GM13977 (cell line): ENCODE data around the gene SCN3A.

Experiments
- DNase-seq: peaks from one replicate; pipeline ENCODE4 v3.0.0; 2012; ENCODE audit warnings: low spot score
- CTCF ChIP-seq: IDR thresholded peaks from 2 replicates; pipeline ENCODE4 v1.5.1; 2012; ENCODE audit warnings: mild to moderate bottlenecking, control low read depth; ENCODE audit not compliant: insufficient read depth; ENCODE audit errors: extremely low read depth, missing control alignments
- in situ Hi-C: fragments of 300-500 bp; cut with MboI; formaldehyde crosslinking; loops from one replicate; pipeline ENCODE4 v1.12.0; 2022; ENCODE audit warnings: low sequenced_read_pairs, low pct_unique_long_range_greater_than_20kb, mixed read lengths, inconsistent platforms; ENCODE audit not compliant: unreplicated experiment

SCN3A gene

GRCh38 chr2:165057308-165057707 lies 146.5 kb downstream of the SCN3A start:
- no peak for DNase-seq
- in situ Hi-C loops, result no loop called here
- TF ChIP-seq CTCF, result no peak

- no peak for DNase-seq
- no peak for TF ChIP-seq CTCF
- in situ Hi-C loops, result no loop called here
Observed at GRCh38 chr2:165056564-165056963, 147.3 kb downstream of the SCN3A start.

DNA sequence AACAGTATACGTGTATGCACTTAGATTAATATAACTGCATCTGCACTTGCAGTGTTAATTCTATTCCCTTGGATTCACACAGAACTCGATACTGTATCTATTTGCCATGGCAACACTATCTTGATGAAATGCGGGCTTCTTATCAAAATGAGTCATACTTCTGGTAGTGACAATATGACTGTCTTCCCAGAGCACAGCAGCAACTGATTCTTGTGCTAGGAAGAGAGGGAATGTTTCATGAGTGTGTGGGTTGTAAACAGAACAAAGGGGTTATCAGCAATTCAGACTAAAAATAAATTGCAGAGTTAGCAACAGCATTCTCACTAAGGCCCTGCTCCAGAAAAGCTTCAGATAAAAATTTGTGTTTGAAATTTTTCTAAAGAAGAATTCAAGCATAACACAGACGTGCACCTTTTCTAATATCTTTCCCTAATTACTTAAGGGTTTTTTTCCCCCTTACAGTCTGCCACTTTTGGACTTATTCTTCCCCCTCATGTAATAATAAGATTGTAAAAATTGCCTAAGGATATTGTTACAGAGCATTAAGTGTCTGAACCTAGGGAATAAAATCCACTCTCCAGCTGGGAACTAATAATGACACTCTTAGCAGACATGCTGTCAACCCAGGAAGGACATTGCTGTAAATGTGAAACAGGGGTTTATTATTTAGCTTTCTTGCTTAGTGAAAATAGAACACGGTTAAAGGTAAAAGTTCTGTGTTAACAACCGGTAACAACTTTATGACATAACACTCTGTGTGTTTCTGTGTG lies 148.6 kb downstream of the SCN3A start:
- TF ChIP-seq CTCF, result no peak
- in situ Hi-C loops, result no loop called here
- no peak for DNase-seq

GRCh38 chr2:165054652-165055051 lies 149.2 kb downstream of the SCN3A start:
- no peak for DNase-seq
- no peak for TF ChIP-seq CTCF
- in situ Hi-C loops, result no loop called here

DNA sequence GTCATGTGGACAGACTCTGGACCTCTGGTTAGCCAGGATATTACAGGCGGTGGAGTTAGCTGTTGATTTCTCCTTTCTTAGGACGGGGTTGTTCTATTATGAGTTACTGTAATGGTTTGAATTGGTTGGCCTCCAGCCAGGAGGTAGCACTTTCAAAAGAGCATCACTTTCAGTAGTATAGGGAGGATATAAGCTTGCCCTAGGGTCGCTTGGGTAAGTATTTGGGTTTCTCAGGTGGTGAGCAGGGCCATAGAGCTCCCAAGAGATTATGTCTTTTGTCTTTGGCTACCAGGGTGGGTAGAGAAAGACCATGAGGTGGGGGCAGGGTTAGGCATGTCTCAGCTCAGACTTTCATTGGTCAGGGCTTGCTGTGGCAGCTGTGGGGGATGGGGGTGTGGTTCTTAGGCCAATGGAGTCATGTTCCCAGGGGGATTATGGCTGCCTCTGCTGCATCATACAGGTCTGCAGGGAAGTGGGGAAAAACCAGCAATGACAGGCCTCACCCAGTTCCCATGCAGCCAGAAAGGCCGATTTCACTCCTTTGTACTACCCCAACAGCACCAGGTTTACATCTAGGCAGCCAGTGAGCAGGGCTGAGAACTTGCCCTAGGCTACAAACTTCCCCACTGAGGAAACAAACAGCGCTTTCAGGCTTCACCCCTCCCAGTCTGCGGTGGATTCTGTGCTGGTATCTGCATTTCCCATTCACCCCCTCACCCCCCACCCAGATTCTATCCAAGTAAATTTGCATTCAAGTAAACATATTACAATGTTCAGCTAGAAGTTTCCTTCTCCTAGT lies 159.1 kb downstream of the SCN3A start:
- no peak for DNase-seq
- in situ Hi-C loops, result no loop called here
- no peak for TF ChIP-seq CTCF
